HG03469 (cell line): Measurements from ENCODE around the gene ARFRP1.
"Not testable (repeated sequence)": the region's sequence is repeated elsewhere in the genome, so short reads cannot be mapped to it uniquely, and the experiment has no call there.

ENCODE experiments used
- ATAC-seq: cut with Tn5 transposase; IDR thresholded peaks from one replicate; pipeline ENCODE4 v1.9.1; 2021; ENCODE audit warnings: mild to moderate bottlenecking, moderate library complexity, moderate number of reproducible peaks; ENCODE audit not compliant: unreplicated experiment

ARFRP1 gene

GRCh38 chr20:63733579-63734081, 25.9 kb upstream of the ARFRP1 start:
- ATAC-seq: no peak

- ATAC-seq: no peak
These were observed 25.3 kb upstream of the ARFRP1 start for GRCh38 chr20:63733117-63733516.

- no peak for ATAC-seq
These were observed 24.6 kb upstream of the ARFRP1 start for GRCh38 chr20:63732118-63733095.

DNA sequence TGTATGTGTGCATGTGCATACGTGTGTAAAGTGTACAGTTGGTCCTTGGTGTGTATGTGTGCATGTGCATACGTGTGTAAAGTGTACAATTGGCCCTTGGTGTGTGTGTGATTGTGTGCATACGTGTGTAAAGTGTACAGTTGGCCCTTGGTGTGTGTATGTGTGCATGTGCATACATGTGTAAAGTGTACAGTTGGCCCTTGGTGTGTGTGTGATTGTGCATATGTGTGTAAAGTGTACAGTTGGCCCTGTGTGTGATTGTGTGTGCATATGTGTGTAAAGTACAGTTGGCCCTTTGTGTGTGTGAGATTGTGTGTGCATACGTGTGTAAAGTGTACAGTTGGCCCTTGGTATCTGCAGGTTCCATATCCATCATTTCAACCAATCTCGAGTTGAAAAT, 23.6 kb upstream of the ARFRP1 start:
- no peak for ATAC-seq

GRCh38 chr20:63730189-63730733, 22.5 kb upstream of the ARFRP1 start:
- ATAC-seq: not testable (repeated sequence)

GRCh38 chr20:63722967-63723622, 15.3 kb upstream of the ARFRP1 start:
- ATAC-seq: not testable (repeated sequence)

- no peak for ATAC-seq
These were observed 11.2 kb upstream of the ARFRP1 start for GRCh38 chr20:63718996-63719395.

DNA sequence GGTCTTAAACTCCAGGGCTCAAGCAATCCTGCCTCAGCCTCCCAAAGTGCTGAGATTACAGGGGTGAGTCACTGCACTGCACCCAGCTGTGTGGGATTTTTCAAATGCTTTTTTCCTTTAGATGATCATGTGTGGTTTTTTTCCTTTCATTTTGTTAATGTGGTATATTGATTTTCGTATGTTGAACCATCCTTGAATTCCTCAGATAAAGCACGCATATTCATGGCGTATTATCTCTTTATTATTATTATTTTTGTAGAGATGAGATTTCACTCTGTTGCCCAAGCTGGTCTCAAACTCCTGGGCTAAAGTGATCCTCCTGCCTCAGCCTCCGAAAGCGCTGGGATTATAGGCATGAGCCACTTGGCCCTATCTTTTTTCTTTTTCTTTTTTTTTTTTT, 7.1 kb upstream of the ARFRP1 start:
- no peak for ATAC-seq

GRCh38 chr20:63712191-63712590, 4.4 kb upstream of the ARFRP1 start:
- no peak for ATAC-seq

GRCh38 chr20:63711085-63711645, 3.4 kb upstream of the ARFRP1 start:
- no peak for ATAC-seq

DNA sequence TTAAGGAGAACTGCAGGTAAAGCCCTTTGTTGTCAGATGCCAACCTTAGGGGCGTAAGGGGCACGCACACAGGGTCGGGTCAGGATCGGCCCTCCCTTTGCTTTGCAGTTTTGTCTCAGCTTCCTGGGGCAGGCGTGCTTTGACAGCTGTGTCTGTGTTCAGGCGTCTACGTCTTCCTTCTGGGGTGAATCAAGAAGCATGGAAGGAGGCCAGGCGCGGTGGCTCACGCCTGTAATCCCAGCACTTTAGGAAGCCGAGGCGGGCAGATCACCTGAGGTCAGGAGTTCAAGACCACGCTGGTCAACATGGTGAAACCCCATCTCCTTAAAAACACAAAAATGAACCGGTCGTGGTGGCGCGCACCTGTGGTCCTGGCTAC, 1.4 kb upstream of the ARFRP1 start:
- ATAC-seq: no peak

DNA sequence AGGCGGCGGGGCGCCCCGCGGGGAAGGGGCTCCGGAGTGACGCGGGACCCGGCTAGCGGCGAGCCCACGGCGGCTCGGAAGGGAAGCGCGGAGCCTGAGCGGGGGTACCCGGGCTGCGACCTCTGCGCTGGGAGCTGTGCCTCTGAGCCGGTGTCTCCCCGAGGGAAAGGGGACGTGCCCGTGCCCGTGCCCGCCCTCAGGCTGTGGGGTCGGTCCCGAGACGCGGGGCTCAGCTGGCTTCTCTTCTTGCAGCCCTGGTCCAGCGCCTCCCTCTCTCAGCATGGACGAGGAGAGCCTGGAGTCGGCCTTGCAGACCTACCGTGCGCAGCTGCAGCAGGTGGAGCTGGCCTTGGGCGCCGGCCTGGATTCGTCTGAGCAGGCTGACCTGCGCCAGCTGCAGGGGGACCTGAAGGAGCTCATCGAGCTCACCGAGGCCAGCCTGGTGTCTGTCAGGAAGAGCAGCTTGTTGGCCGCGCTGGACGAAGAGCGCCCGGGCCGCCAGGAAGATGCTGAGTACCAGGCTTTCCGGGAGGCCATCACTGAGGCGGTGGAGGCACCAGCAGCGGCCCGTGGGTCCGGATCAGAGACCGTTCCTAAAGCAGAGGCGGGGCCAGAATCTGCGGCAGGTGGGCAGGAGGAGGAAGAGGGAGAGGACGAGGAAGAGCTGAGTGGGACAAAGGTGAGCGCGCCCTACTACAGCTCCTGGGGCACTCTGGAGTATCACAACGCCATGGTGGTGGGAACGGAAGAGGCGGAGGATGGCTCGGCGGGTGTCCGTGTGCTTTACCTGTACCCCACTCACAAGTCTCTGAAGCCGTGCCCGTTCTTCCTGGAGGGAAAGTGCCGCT, 749 bp upstream of the ARFRP1 start:
- no peak for ATAC-seq

DNA sequence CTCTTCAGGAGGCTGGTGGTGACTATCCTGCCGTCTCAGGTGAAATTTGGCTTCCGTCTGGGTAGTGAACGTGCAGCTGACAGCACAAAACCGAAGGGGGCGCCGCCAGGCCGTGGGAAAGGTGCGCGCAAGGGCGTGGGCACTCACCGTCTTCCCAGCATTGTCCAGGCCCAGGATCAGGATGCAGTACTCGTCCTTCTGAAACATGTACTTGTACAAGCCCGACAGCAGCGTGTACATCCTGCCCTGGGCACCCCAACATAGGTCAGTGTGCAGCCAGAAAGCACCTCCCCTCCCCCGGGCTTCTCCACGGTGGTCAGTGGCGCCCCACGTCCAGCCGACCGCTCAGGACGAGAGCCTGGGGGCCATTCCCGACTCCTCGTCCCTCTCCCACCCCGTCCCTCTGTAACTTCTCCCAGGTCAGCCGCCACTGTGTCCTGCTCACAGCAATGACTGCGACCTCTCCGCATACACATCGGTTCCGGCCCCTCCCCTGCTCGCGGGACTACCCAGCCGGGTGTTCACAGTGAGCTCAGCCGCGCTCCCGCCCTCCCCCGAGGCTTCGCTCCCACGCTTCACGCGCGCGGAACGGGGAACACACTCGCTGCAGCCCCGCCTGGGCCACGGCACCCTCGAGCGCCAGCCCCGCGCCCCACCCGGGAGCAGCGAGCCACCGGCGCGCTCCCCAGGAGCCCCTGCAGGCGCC, 771 bp downstream of the ARFRP1 start:
- peak; percentile 10 for ATAC-seq

GRCh38 chr20:63706027-63706695, 1.6 kb downstream of the ARFRP1 start:
- no peak for ATAC-seq

DNA sequence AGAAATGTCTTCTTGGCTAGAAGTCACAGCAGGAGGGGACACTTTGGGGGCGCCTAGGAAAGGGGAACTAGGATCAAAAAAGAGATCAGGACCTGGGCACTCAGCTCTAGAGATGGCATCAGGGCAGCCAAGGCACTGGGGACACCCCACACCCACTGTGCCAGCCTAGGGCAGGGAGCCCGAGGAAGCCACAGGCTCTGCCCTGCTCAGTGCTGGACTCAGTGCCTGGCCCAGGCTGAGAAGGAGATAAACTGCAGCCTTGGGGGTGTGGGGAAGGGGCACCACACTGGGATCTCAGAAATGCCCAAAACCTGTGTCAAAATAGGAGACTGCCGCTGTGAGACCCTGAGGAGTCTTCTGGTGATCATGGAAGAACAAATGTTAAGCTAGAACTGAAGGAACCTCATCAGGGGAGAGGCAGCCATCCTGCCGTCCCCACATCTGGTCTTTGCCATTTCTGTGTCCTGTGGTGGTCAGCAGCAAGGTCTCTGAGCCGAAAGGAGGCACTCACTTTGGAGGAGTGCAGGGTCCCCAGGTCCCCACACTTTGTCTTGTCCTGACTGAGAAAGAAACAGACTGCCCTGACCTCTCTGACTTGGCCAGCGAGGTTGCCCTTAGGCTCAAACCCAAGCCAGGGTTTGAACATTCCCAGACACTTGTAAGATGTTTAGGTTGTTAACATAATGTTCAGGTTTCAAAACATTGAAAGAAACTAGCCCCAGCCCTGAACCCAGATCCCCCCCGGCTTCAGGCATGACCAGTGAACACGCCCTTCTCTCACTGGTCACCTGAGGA, 2.3 kb downstream of the ARFRP1 start:
- no peak for ATAC-seq

DNA sequence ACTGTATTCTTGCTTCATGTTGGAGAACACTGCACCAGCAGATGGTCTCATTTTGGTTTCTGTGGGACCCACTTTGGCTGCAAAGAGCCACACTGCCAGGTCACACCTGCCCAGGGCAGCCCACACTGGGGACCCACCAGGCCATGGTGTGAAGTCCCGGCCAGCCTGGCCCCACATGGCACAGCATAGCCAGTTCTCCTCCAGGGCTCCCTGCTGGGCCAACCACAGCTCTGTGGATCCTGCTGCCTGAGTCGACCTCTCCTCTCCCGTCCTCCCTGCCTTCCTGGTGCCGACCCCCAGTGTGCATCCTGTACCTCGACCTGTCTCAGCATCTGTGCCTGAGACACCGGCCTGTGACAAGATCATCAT, 3.0 kb downstream of the ARFRP1 start:
- ATAC-seq: no peak

DNA sequence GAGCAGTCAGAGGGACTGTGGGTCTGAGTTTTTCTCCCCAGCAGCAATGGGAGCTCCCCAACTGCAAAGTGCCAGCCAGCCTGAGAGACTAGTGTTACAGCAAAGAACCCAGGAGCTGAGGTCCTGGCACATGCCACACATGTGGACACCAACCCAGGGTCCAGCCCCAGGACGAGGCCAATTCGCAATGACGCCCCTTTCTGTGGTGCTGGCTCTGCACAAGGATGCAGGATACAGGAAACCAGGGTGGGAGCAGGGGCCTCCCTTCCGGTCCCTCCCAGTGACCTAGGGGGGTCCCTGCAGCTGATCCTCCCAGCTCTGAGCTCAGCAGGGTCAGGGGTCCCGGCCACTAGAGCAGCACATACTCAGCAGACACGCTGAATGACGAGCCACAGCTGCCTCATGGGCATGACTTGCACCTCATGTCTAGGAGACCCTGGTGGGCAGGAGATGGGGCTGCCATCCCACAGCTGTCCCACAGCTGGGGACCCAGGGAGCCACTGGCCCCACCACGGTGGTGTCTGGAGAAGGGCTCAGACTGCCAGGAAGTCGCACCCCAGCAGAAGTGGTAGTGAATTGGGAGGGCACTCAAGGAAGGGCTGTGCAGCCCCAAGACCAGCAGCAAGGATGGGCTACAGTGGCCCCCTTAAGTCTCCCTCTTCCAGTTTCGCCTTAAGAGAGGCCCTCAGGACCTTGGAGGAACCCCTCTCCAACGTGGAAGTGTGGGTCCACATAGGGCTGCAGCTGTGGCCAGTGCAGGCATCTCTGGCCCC, 3.6 kb downstream of the ARFRP1 start:
- no peak for ATAC-seq

DNA sequence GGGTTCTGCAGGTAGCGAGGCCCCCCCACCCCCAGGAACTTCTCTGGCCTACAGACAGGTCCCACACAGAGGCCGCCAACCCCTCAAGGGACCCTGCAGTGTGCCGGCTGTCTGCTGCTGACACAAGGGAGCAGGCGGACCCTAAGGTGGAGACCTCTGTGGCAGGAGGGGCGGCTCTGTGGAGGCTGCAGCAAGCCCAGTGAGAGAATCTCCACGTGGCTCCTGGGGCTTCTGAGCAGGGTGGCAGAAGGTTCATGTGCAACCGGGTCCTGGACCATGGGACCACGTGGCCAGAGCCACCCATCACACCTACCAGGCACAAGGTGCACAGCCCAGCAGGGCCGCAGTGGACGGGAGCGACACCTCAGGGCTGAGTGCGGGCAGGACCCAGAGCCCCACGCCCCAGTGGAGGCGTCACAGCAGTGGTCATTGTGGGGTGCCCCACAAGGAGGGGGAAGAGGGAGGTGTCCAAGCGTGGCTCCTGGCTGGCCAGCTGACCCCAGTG, 4.3 kb downstream of the ARFRP1 start:
- ATAC-seq: no peak
